Esophagus squamous epithelium (tissue), 5 donors: ENCODE data around the gene EML2. TPM values are rescaled to one million over a fixed set of nuclear protein-coding genes. Genes with fewer than 3 reads are reported as not detected.

ENCODE experiments used
- DNase-seq: peaks from one replicate; lab custom pipeline; 2025; lab: John Stamatoyannopoulos, UW
- H3K27ac ChIP-seq, 4 donors: fragments of 200-600 bp; sonication (generic); one replicate each; pipeline ENCODE4 v1.5.1; 2016 to 2019; ENCODE audit warnings: mild to moderate bottlenecking in 1 of 4
- H3K27me3 ChIP-seq, 4 donors: fragments of 200-600 bp; sonication (generic); 1 replicate in 3 of 4; 2 replicates in 1 of 4; pipeline versions ENCODE4 v1.5.1 to v1.6.0; 2017 to 2021; ENCODE audit warnings: antibody characterized with exemption in 1 of 4
- H3K36me3 ChIP-seq, 3 donors: fragments of 200-600 bp; sonication (generic); one replicate each; pipeline ENCODE4 v1.5.1; 2016 to 2019
- H3K4me1 ChIP-seq, 3 donors: fragments of 200-600 bp; sonication (generic); one replicate each; pipeline ENCODE4 v1.5.1; 2017 to 2019
- H3K4me3 ChIP-seq, 4 donors: fragments of 200-600 bp; sonication (generic); 1 replicate in 3 of 4; 2 replicates in 1 of 4; pipeline ENCODE4 v1.5.1; 2016 to 2019; ENCODE audit warnings: mild to moderate bottlenecking in 2 of 4, moderate library complexity in 1 of 4
- H3K9me3 ChIP-seq, 3 donors: fragments of 200-600 bp; sonication (generic); one replicate each; pipeline ENCODE4 v1.5.1; 2016 to 2019
- POLR2A ChIP-seq, 4 donors: fragments of 450-650 bp; IDR thresholded peaks; one replicate each; pipeline ENCODE4 v1.6.1; 2017; ENCODE audit warnings: antibody characterized with exemption in 4 of 4, mild to moderate bottlenecking in 4 of 4, moderate library complexity in 3 of 4
- WGBS, 2 donors: methylation state at CpG; one replicate each; pipeline ENCODE4 v1.1.5; 2018; 5-methylcytosine and 5-hydroxymethylcytosine counted together
- intact Hi-C: fragments of 100-400 bp; cut with DNase I; formaldehyde crosslinking; loops from one replicate; pipeline ENCODE4 v1.15.0; 2022
- total RNA-seq, 4 donors: library from RNA; depleted of rRNA; stranded (reverse); fragments of >200 nt; gene quantifications; one replicate each; pipeline ENCODE4 v1.1.0, GENCODE V29; 2016
- TF ChIP-seq, protein P1 (sequence below), 6 experiments: fragments of 450-650 bp in 4 of 6; fragments of 200-600 bp in 2 of 6; sonication (generic) in 2 of 6; IDR thresholded peaks; one replicate each; pipeline ENCODE4 v1.5.1; 2016 to 2019; ENCODE audit warnings: antibody characterized with exemption in 6 of 6, mild to moderate bottlenecking in 4 of 6, moderate library complexity in 4 of 6
- donor health status: DM: yes; HTN: yes; CAD: no.

The EML2 gene
- total RNA-seq, 4 donors from 2014 or later: 38.6 to 617 (median 58.3) TPM

DNA sequence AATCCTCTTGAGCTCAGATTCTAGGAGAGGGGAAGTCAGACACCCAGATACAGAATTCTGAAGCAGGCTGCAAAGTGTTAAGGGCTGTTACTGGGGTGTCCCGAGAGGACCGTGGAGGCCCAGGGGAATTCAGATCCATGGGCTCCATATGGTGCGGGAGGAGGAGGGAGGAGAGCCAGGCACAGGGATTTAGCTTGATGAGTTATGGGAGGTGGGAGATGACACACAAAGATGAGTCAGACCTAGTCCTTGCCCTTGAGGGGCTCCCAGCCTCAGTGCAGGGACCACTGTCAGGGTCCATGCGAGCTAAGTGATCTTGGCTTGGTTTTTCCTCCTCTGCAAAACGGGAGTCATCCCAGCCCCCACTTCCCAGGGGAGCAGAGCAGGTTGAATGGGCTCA lies 14.4 kb upstream of the EML2 start:
- H3K27ac ChIP-seq: no peak overlapping the region
- no peaks in the 10 kb centered on the region for H3K36me3 ChIP-seq
- H3K27me3 ChIP-seq: peaks cover 0 to under 1% (median 0%) of the 10 kb centered on the region in 4 donors
- no peak overlapping the region for H3K4me3 ChIP-seq
- DNase-seq: no peak
- H3K9me3 ChIP-seq: no peaks in the 10 kb centered on the region
- TF ChIP-seq POLR2A (IDR thresholded peaks at IDR 0.05): no peak
- TF ChIP-seq, protein P1, sequence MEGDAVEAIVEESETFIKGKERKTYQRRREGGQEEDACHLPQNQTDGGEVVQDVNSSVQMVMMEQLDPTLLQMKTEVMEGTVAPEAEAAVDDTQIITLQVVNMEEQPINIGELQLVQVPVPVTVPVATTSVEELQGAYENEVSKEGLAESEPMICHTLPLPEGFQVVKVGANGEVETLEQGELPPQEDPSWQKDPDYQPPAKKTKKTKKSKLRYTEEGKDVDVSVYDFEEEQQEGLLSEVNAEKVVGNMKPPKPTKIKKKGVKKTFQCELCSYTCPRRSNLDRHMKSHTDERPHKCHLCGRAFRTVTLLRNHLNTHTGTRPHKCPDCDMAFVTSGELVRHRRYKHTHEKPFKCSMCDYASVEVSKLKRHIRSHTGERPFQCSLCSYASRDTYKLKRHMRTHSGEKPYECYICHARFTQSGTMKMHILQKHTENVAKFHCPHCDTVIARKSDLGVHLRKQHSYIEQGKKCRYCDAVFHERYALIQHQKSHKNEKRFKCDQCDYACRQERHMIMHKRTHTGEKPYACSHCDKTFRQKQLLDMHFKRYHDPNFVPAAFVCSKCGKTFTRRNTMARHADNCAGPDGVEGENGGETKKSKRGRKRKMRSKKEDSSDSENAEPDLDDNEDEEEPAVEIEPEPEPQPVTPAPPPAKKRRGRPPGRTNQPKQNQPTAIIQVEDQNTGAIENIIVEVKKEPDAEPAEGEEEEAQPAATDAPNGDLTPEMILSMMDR (IDR thresholded peaks at IDR 0.05): no peak
- intact Hi-C loops: no loop called here
- WGBS, 2 donors: 46 to 80% methylated on average over 1 to 5 of the region's 5 CpGs
- H3K4me1 ChIP-seq: no peaks in the 10 kb centered on the region

DNA sequence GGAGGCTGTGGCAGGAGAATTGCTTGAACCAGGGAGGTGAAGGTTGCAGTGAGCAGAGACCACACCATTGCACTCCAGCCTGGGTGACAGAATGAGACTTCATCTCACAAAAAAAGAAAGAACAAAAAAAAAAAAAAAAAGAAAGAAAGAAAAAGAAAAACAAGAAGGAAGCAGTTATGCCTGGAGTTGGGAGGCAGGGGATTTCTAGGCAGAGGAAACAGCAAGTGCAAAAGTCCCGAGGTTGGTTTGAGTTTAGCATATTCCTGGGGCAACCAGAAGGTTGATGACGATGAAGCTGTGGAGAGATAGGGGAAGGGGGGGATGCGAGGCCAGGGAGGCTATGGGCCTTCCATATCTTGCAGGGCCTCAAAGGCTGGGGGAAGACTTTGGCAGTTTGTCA lies 11.5 kb upstream of the EML2 start:
- intact Hi-C loops: no loop called here
- peaks cover 5 to 8% (median 5%) of the 10 kb centered on the region in 3 donors for H3K4me1 ChIP-seq
- H3K4me3 ChIP-seq: no peak overlapping the region
- no peaks in the 10 kb centered on the region for H3K36me3 ChIP-seq
- peaks cover 0 to 14% (median 0%) of the 10 kb centered on the region in 4 donors for H3K27me3 ChIP-seq
- TF ChIP-seq, protein P1 (IDR thresholded peaks at IDR 0.05): no peak
- no peak for TF ChIP-seq POLR2A (IDR thresholded peaks at IDR 0.05)
- no peaks in the 10 kb centered on the region for H3K9me3 ChIP-seq
- WGBS, 2 donors: 70 to 77% methylated on average over 3 of the region's 3 CpGs
- no peak for DNase-seq
- H3K27ac ChIP-seq: no peak overlapping the region

DNA sequence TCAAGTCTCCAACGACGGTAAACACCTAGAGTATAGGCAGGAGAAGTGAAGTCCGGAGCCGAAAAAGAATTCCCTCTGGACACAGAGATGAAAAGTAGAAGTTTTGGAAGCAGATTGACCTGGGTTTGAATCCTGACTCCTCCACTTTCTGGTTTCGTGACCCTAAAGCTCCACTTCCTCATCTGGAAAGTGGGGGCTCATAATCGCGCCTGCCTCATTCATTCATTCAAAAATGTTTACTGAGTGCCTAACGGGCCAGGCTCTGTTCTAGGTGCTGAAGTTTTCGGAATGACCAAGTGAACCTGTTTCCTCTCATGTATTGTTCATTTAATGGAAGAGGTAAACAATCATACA lies 7.1 kb upstream of the EML2 start:
- no peaks in the 10 kb centered on the region for H3K36me3 ChIP-seq
- H3K4me1 ChIP-seq: peaks cover 28 to 42% (median 32%) of the 10 kb centered on the region in 3 donors
- no peak for DNase-seq
- no peaks in the 10 kb centered on the region for H3K9me3 ChIP-seq
- H3K27ac ChIP-seq: no peak overlapping the region
- TF ChIP-seq, protein P1 (IDR thresholded peaks at IDR 0.05): no peak
- TF ChIP-seq POLR2A (IDR thresholded peaks at IDR 0.05): no peak
- intact Hi-C loops: loop anchor here (10.0 kb wide), 1 partner anchor 122 kb away; no protein-coding TSS in a partner anchor
- H3K4me3 ChIP-seq: peak overlapping the region in 3 of 4 donors; percentile 33 to 66 (median 37)
- WGBS, 2 donors: 7 to 14% methylated on average over 8 of the region's 9 CpGs
- peaks cover 0 to 39% (median 6%) of the 10 kb centered on the region in 4 donors for H3K27me3 ChIP-seq

DNA sequence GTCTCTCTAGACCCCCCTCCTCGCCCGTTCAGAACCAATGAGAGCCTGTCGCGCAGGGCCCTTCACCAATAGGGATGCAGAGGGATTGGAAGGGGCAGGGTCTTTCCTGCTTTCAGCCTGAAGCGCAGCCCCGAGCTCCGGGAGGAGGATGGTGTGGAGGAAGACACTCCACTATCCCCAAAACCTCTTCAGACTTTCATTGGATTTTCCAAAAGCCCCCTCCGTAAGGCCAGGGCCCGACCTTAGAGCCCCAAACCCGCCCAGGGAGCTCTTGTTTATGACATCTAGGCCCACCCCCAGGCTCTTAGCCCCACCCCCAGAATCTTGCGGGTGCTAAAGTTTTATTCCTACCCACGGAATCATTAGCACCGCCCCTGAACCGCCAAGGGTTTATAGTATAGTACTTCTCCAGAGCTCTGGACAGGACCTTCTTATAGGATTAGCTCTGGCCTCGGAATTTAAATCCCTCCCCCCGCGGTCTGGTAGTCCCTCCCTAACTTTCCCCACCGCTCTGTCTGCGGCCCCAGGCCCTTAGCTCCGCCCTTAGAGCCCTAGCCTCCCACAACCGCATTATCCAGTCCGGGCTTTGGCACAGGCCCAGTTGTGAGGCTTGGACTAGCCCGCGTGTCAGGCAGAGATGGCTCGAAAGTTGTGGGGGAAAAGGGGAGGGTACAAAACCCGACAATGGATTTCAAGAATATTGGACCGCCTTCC lies 6.6 kb upstream of the EML2 start:
- Histone ChIP-seq H3K4me3 (peak overlapping the region; percentile 1 to 66 (median 35)), H3K9me3 (no peaks in the 10 kb centered on the region), H3K36me3 (no peaks in the 10 kb centered on the region), H3K27me3 (peaks cover 0 to 39% (median 6%) of the 10 kb centered on the region in 4 donors), H3K27ac (peak overlapping the region in 1 of 4 donors; percentile 52), H3K4me1 (peaks cover 28 to 47% (median 35%) of the 10 kb centered on the region in 3 donors)
- peak; percentile 16 for DNase-seq
- WGBS, 2 donors: 1% methylated on average over 15 to 19 of the region's 27 CpGs
- TF ChIP-seq, protein P1 (IDR thresholded peaks at IDR 0.05): no peak
- no peak for TF ChIP-seq POLR2A (IDR thresholded peaks at IDR 0.05)
- intact Hi-C loops: loop anchor here (10.0 kb wide), 1 partner anchor 121 kb away; no protein-coding TSS in a partner anchor

DNA sequence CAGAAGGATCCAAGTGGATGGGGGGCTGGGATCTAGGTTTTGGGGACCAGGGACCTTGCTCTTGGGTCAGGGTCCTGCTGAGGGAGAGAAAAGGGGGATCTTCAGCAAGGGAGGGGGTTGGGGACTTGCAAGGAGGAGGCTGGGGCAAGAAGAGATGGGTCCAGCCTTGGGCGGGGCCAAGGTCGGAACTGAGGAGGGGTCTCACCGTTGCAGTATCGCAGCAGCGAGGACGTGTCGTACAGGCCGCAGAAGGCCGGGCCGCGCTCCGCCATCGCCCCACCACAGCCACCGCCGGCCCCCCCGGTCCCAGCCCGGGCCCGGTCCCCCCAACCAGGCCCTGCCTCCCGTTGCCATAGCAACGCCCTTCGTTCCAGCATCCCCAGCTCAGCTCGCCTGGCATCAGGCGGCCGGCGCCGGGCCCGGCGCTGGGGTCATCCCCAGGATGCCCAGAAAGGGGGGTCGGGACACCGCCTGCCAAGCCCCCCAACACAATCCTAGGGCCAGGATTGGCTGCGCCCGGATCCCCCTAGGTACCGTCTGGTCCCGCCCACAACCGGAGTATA lies 6.0 kb upstream of the EML2 start:
- 29% methylated on average over 4 of the region's 35 CpGs; no CpG with 5 or more reads in 1 of the 2 donors for WGBS, 2 donors
- no peak for DNase-seq
- Histone ChIP-seq H3K4me1 (peaks cover 28 to 52% (median 37%) of the 10 kb centered on the region in 3 donors), H3K4me3 (peak overlapping the region; percentile 1 to 66 (median 35)), H3K9me3 (no peaks in the 10 kb centered on the region), H3K27me3 (peaks cover 0 to 39% (median 6%) of the 10 kb centered on the region in 4 donors), H3K36me3 (no peaks in the 10 kb centered on the region), H3K27ac (peak overlapping the region in 1 of 4 donors; percentile 52)
- no peak for TF ChIP-seq POLR2A (IDR thresholded peaks at IDR 0.05)
- TF ChIP-seq, protein P1 (IDR thresholded peaks at IDR 0.05): no peak
- intact Hi-C loops: loop anchor here (10.0 kb wide), 1 partner anchor 120 kb away; no protein-coding TSS in a partner anchor
